B cell (primary cell): Measurements from ENCODE around the gene CAPS2.

ENCODE experiments used
- EZH2 ChIP-seq: IDR thresholded peaks from 2 replicates; pipeline ENCODE4 v1.6.1; 2012; ENCODE audit warnings: borderline replicate concordance, low read depth, mild to moderate bottlenecking, moderate library complexity, low read length; ENCODE audit not compliant: insufficient read depth, poor library complexity, severe bottlenecking
- TF ChIP-seq, protein P1 (sequence below): fragments of 200-600 bp; IDR thresholded peaks from one replicate; pipeline ENCODE4 v1.8.0; 2022; ENCODE audit warnings: antibody characterized with exemption, mild to moderate bottlenecking

DNA sequence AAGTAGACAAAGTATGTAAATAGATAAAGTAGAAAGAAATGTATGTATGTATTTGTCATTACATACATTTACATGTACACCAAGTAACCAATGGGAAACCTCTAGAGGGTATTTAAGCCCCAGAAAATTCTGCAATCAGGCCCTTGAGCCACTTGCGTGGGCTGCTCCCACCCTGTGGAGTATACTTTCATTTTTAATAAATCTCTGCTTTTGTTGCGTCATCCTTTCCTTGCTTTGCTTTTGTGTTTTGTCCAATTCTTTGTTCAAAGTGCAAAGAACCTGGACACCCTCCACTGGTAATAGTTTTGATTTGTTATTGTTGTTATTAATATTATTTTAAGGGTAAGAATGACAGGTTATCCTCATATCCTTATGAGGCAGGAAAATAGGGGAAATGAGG, 21.8 kb downstream of the CAPS2 start:
- TF ChIP-seq, protein P1, sequence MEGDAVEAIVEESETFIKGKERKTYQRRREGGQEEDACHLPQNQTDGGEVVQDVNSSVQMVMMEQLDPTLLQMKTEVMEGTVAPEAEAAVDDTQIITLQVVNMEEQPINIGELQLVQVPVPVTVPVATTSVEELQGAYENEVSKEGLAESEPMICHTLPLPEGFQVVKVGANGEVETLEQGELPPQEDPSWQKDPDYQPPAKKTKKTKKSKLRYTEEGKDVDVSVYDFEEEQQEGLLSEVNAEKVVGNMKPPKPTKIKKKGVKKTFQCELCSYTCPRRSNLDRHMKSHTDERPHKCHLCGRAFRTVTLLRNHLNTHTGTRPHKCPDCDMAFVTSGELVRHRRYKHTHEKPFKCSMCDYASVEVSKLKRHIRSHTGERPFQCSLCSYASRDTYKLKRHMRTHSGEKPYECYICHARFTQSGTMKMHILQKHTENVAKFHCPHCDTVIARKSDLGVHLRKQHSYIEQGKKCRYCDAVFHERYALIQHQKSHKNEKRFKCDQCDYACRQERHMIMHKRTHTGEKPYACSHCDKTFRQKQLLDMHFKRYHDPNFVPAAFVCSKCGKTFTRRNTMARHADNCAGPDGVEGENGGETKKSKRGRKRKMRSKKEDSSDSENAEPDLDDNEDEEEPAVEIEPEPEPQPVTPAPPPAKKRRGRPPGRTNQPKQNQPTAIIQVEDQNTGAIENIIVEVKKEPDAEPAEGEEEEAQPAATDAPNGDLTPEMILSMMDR, result no peak
- TF ChIP-seq EZH2, result no peak
